HG02610 (cell line): ENCODE data around the gene STAG1.
A peak's percentile ranks its signal among the peaks of the same experiment; 100 is the strongest.
"Not testable (repeated sequence)": the region's sequence is repeated elsewhere in the genome, so short reads cannot be mapped to it uniquely, and the experiment has no call there.

Experiments used
- ATAC-seq: cut with Tn5 transposase; IDR thresholded peaks from one replicate; pipeline ENCODE4 v1.9.1; 2021; ENCODE audit warnings: mild to moderate bottlenecking, moderate library complexity; ENCODE audit not compliant: unreplicated experiment

STAG1 gene

GRCh38 chr3:136749091-136749490 lies 3.1 kb downstream of the STAG1 start:
- ATAC-seq, result no peak

- no peak for ATAC-seq
These were observed 6.3 kb downstream of the STAG1 start for GRCh38 chr3:136745916-136746315.

- no peak for ATAC-seq
These were observed 11.1 kb downstream of the STAG1 start for GRCh38 chr3:136741063-136741462.

- ATAC-seq, result no peak
These were observed 11.7 kb downstream of the STAG1 start for GRCh38 chr3:136740351-136740958.

GRCh38 chr3:136736950-136737349 lies 15.2 kb downstream of the STAG1 start:
- ATAC-seq, result not testable (repeated sequence)

GRCh38 chr3:136735103-136735502 lies 17.1 kb downstream of the STAG1 start:
- ATAC-seq, result no peak

GRCh38 chr3:136734382-136735070 lies 17.7 kb downstream of the STAG1 start:
- ATAC-seq, result no peak

- no peak for ATAC-seq
These were observed 18.8 kb downstream of the STAG1 start for GRCh38 chr3:136733317-136733833.

GRCh38 chr3:136731274-136731884 lies 20.8 kb downstream of the STAG1 start:
- no peak for ATAC-seq

GRCh38 chr3:136730595-136731273 lies 21.4 kb downstream of the STAG1 start:
- peak; percentile 65 for ATAC-seq

- no peak for ATAC-seq
These were observed 23.3 kb downstream of the STAG1 start for GRCh38 chr3:136728918-136729317.

GRCh38 chr3:136728473-136728872 lies 23.7 kb downstream of the STAG1 start:
- ATAC-seq, result peak; percentile 47

GRCh38 chr3:136725468-136725867 lies 26.7 kb downstream of the STAG1 start:
- ATAC-seq, result no peak

GRCh38 chr3:136722916-136723315 lies 29.3 kb downstream of the STAG1 start:
- not testable (repeated sequence) for ATAC-seq

GRCh38 chr3:136722399-136722798 lies 29.8 kb downstream of the STAG1 start:
- not testable (repeated sequence) for ATAC-seq

- ATAC-seq, result no peak
These were observed 32.1 kb downstream of the STAG1 start for GRCh38 chr3:136720091-136720490.

GRCh38 chr3:136716629-136717028 lies 35.5 kb downstream of the STAG1 start:
- ATAC-seq, result no peak

- ATAC-seq, result no peak
These were observed 38.2 kb downstream of the STAG1 start for GRCh38 chr3:136714020-136714419.

GRCh38 chr3:136712941-136713340 lies 39.2 kb downstream of the STAG1 start:
- no peak for ATAC-seq

GRCh38 chr3:136711888-136712287 lies 40.3 kb downstream of the STAG1 start:
- not testable (repeated sequence) for ATAC-seq

- no peak for ATAC-seq
These were observed 40.9 kb downstream of the STAG1 start for GRCh38 chr3:136711277-136711676.
